ENCODE measurements around the gene ESF1.

DNA sequence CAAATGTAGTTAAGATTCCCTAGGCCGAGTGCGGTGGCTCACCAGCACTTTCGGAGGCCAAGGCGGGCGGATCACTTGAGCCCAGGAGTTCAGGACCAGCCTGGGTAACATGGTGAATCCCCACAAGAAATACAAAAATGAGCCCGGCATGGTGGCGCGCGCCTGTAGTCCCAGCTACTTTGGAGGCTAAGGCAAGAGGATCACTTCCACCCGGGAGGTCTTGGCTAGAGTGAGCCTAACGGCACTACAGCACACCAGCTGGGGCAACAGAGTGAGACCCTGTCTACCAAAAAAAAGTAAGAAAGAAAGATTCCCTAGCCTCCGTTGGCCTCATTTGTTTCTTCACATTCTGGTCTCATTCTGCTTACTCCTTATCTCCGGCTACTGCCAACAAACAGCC is 1.2 kb downstream of the ESF1 start:
- TF ChIP-seq, protein P1, sequence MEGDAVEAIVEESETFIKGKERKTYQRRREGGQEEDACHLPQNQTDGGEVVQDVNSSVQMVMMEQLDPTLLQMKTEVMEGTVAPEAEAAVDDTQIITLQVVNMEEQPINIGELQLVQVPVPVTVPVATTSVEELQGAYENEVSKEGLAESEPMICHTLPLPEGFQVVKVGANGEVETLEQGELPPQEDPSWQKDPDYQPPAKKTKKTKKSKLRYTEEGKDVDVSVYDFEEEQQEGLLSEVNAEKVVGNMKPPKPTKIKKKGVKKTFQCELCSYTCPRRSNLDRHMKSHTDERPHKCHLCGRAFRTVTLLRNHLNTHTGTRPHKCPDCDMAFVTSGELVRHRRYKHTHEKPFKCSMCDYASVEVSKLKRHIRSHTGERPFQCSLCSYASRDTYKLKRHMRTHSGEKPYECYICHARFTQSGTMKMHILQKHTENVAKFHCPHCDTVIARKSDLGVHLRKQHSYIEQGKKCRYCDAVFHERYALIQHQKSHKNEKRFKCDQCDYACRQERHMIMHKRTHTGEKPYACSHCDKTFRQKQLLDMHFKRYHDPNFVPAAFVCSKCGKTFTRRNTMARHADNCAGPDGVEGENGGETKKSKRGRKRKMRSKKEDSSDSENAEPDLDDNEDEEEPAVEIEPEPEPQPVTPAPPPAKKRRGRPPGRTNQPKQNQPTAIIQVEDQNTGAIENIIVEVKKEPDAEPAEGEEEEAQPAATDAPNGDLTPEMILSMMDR (IDR thresholded peaks at IDR 0.05) = no peak
- no peak for TF ChIP-seq POLR2A (IDR thresholded peaks at IDR 0.05)
